OCI-LY7 (cell line): ENCODE results near the gene ALK. TPM values are rescaled to one million over a fixed set of nuclear protein-coding genes. Genes with fewer than 3 reads are reported as not detected.

Experiments used
- BruUV-seq: library from RNA; stranded (reverse); fragments of 400-500 nt; replicated peaks from 2 replicates; lab custom pipeline; 2021; lab: Mats Ljungman, UMichigan
- CTCF ChIA-PET: fragments of 300-600 bp; sonication (Branson Sonifier 250); formaldehyde crosslinking; loops from one replicate; lab custom pipeline; 2022; ENCODE audit warnings: antibody characterized with exemption; ENCODE audit not compliant: unreplicated experiment; lab: Charles Lee
- POLR2A ChIA-PET: fragments of 300-600 bp; sonication (Branson Sonifier 250); formaldehyde crosslinking; loops from one replicate; lab custom pipeline; 2022; ENCODE audit warnings: antibody characterized with exemption; lab: Charles Lee
- DNase-seq: peaks from one replicate; pipeline ENCODE4 v3.0.0-alpha.2; 2015; ENCODE audit warnings: low spot score
- H2AFZ ChIP-seq: fragments of 200-600 bp; sonication (generic), shearing (Covaris generic); 2 replicates; pipeline ENCODE4 v1.6.1; 2014; ENCODE audit warnings: mild to moderate bottlenecking, antibody characterized with exemption, low read length, moderate library complexity
- H3K27ac ChIP-seq: fragments of 200-600 bp; sonication (generic); 2 replicates; pipeline ENCODE4 v1.5.1; 2014; ENCODE audit warnings: mixed run types, low read depth, mild to moderate bottlenecking, moderate library complexity, low read length, inconsistent platforms; ENCODE audit not compliant: poor library complexity, severe bottlenecking
- H3K36me3 ChIP-seq: fragments of 200-600 bp; sonication (generic); 2 replicates; pipeline ENCODE4 v1.6.1; 2014; ENCODE audit warnings: mild to moderate bottlenecking, antibody characterized with exemption, low read length, moderate library complexity, mixed read lengths; ENCODE audit not compliant: insufficient read depth
- H3K4me1 ChIP-seq: fragments of 200-600 bp; sonication (generic); 2 replicates; pipeline ENCODE4 v1.5.1; 2014; ENCODE audit warnings: mild to moderate bottlenecking, low read length; ENCODE audit not compliant: insufficient read depth, poor library complexity, severe bottlenecking
- H3K4me2 ChIP-seq: fragments of 200-600 bp; sonication (generic); 2 replicates; pipeline ENCODE4 v1.6.1; 2014; ENCODE audit warnings: mild to moderate bottlenecking, low read length
- H3K4me3 ChIP-seq: fragments of 200-600 bp; sonication (generic); 2 replicates; pipeline ENCODE4 v1.5.1; 2014; ENCODE audit warnings: mild to moderate bottlenecking, low read depth, low read length; ENCODE audit not compliant: poor library complexity, severe bottlenecking
- H3K79me2 ChIP-seq: fragments of 200-600 bp; sonication (generic); 2 replicates; pipeline ENCODE4 v1.6.1; 2016; ENCODE audit warnings: low read depth, mild to moderate bottlenecking, low read length, moderate library complexity, mixed read lengths; ENCODE audit not compliant: insufficient read depth
- H3K9me2 ChIP-seq: fragments of 200-600 bp; sonication (generic); 2 replicates; pipeline ENCODE4 v1.6.1; 2016; ENCODE audit warnings: mild to moderate bottlenecking, low read length, mixed read lengths; ENCODE audit not compliant: insufficient read depth
- H3K9me3 ChIP-seq: fragments of 200-600 bp; sonication (generic); 2 replicates; pipeline ENCODE4 v1.6.1; 2014; ENCODE audit warnings: mild to moderate bottlenecking, mixed run types, low read length, mixed read lengths
- H4K20me1 ChIP-seq: fragments of 200-600 bp; sonication (generic); 2 replicates; pipeline ENCODE4 v1.6.1; 2014; ENCODE audit warnings: mild to moderate bottlenecking, antibody characterized with exemption, low read length, moderate library complexity, mixed read lengths; ENCODE audit not compliant: insufficient read depth
- EZH2phosphoT487 ChIP-seq: fragments of 200-600 bp; sonication (generic); IDR thresholded peaks from 2 replicates; pipeline ENCODE4 v1.6.1; 2018; ENCODE audit warnings: low read depth, borderline replicate concordance, mild to moderate bottlenecking, mixed run types, antibody characterized with exemption, low read length, moderate library complexity, mixed read lengths
- intact Hi-C: fragments of 100-400 bp; cut with micrococcal nuclease; formaldehyde crosslinking; loops from one replicate; pipeline ENCODE4 v1.10.0; 2022; ENCODE audit not compliant: unreplicated experiment
- total RNA-seq, 2 experiments: library from RNA; depleted of rRNA in 1 of 2; stranded (reverse); fragments of >200 nt in 1 of 2; shearing (Covaris generic) in 1 of 2; gene quantifications; 2 replicates each; pipeline ENCODE4 v1.2.3, GENCODE V29; 2014 to 2022
- TF ChIP-seq, protein P1 (sequence below): fragments of 200-600 bp; sonication (generic); conservative IDR thresholded peaks from 2 replicates; pipeline ENCODE4 v1.5.1; 2014; ENCODE audit warnings: mild to moderate bottlenecking, antibody characterized with exemption, low read length, moderate library complexity, mixed read lengths

The ALK gene
- total RNA-seq, 2 experiments from 2014 or later: 0.09 TPM; not detected in 1

DNA sequence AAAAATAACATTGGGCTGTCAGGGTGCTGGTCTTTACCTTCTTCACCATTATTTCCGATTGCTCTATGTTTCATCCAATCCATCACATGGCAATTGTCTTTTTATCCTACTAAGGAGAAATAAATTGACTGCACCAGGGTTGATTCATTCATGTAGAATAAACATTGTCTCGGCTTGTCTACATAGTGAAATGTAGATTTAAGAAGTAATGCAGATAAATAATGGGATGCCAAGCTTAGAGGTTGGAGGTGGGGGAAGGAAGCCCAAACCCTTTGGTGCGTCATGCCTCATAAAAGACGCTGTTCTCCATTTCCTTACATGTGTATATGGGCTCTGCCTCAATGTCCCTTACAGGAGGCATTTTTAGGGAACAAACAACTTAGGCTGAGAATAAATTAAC lies 117.8 kb downstream of the ALK start:
- H3K9me2 ChIP-seq: no peaks in the 10 kb centered on the region
- TF ChIP-seq, protein P1, sequence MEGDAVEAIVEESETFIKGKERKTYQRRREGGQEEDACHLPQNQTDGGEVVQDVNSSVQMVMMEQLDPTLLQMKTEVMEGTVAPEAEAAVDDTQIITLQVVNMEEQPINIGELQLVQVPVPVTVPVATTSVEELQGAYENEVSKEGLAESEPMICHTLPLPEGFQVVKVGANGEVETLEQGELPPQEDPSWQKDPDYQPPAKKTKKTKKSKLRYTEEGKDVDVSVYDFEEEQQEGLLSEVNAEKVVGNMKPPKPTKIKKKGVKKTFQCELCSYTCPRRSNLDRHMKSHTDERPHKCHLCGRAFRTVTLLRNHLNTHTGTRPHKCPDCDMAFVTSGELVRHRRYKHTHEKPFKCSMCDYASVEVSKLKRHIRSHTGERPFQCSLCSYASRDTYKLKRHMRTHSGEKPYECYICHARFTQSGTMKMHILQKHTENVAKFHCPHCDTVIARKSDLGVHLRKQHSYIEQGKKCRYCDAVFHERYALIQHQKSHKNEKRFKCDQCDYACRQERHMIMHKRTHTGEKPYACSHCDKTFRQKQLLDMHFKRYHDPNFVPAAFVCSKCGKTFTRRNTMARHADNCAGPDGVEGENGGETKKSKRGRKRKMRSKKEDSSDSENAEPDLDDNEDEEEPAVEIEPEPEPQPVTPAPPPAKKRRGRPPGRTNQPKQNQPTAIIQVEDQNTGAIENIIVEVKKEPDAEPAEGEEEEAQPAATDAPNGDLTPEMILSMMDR: no peak
- no peak for TF ChIP-seq EZH2phosphoT487
- no peaks in the 10 kb centered on the region for H3K36me3 ChIP-seq
- H3K79me2 ChIP-seq: no peaks in the 10 kb centered on the region
- no peak overlapping the region for H3K4me3 ChIP-seq
- no peaks in the 10 kb centered on the region for H3K4me1 ChIP-seq
- H3K9me3 ChIP-seq: no peaks in the 10 kb centered on the region
- ChIA-PET CTCF (interaction anchor here (0.5 to 0.6 kb wide), 2 partner anchors 698 to 1156 kb away, joined by 3 read pairs; no protein-coding TSS in a partner anchor), POLR2A (no interaction called here)
- H4K20me1 ChIP-seq: no peaks in the 10 kb centered on the region
- intact Hi-C loops: no loop called here
- no TSS peak for BruUV-seq
- DNase-seq: no peak
- H3K4me2 ChIP-seq: no peak overlapping the region
- H2AFZ ChIP-seq: no peak overlapping the region
- H3K27ac ChIP-seq: no peak overlapping the region

DNA sequence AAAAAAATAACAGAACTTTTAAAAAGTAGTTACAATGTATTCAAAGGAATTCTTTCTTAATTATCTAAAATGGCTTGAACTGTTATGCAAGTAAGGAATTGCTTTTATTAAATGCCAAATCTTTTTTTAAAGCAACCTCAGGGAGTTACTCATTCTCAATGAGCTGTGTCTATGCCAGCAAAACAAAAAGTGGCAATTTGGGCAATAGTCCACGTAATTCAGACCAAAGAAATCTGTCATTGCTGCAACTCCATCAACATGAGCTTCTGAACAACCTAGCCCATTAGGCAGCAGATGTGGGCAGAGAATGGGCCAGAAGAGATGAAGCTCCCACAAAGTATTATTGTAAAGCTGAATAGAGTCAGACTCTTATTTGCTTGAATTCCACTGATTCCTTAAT lies 118.4 kb downstream of the ALK start:
- no peak overlapping the region for H3K27ac ChIP-seq
- no peak overlapping the region for H3K4me2 ChIP-seq
- no TSS peak for BruUV-seq
- intact Hi-C loops: no loop called here
- H3K4me3 ChIP-seq: no peak overlapping the region
- H2AFZ ChIP-seq: no peak overlapping the region
- H3K9me2 ChIP-seq: no peaks in the 10 kb centered on the region
- no peaks in the 10 kb centered on the region for H4K20me1 ChIP-seq
- H3K79me2 ChIP-seq: no peaks in the 10 kb centered on the region
- no peak for TF ChIP-seq EZH2phosphoT487
- TF ChIP-seq, protein P1: no peak
- H3K36me3 ChIP-seq: no peaks in the 10 kb centered on the region
- H3K4me1 ChIP-seq: no peaks in the 10 kb centered on the region
- DNase-seq: no peak
- ChIA-PET CTCF (interaction anchor here (0.5 kb wide), 1 partner anchor 698 kb away, joined by 3 read pairs; no protein-coding TSS in a partner anchor), POLR2A (no interaction called here)
- no peaks in the 10 kb centered on the region for H3K9me3 ChIP-seq

DNA sequence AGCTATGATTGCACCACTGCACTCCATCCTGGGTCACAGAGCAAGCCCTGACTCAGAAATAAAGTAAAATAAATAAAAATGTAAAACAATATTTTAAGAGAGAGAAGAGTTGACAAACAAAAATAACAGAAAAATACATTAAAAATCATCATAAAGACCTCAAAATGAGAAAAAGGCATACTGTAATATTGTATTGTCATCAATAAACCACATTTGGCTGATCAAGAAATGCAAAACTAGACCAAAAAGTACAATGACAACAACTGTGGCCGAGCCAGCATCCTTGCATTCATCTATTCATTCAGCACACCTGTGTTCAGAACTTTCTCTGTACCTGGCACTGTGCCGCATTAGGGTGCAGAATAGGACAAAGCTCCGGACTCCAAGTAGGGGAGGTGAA lies 121.8 kb downstream of the ALK start:
- no peak for DNase-seq
- intact Hi-C loops: no loop called here
- Histone ChIP-seq H4K20me1 (no peaks in the 10 kb centered on the region), H3K4me2 (no peak overlapping the region), H3K79me2 (no peaks in the 10 kb centered on the region), H3K27ac (no peak overlapping the region), H3K4me3 (no peak overlapping the region), H3K9me3 (no peaks in the 10 kb centered on the region), H2AFZ (no peak overlapping the region), H3K4me1 (no peaks in the 10 kb centered on the region), H3K36me3 (no peaks in the 10 kb centered on the region), H3K9me2 (no peaks in the 10 kb centered on the region)
- no TSS peak for BruUV-seq
- TF ChIP-seq EZH2phosphoT487: no peak
- TF ChIP-seq, protein P1: no peak
- ChIA-PET CTCF (no interaction called here), POLR2A (no interaction called here)
